HG03175 (cell line): ENCODE results near the gene MIP.
"Not testable (repeated sequence)": the region's sequence is repeated elsewhere in the genome, so short reads cannot be mapped to it uniquely, and the experiment has no call there.

ENCODE experiments used
- ATAC-seq: cut with Tn5 transposase; IDR thresholded peaks from one replicate; pipeline ENCODE4 v1.9.1; 2021; ENCODE audit warnings: mild to moderate bottlenecking, moderate library complexity; ENCODE audit not compliant: unreplicated experiment

The MIP gene

GRCh38 chr12:56454557-56454956 lies at the start of gene MIP:
Gene MIP (minus strand): TSS chr12:56454657. CDS start chr12:56454613, 44 bp downstream.
- no peak for ATAC-seq

- ATAC-seq: not testable (repeated sequence)
Measured at GRCh38 chr12:56499879-56500278, 45.4 kb upstream of the MIP start.

- ATAC-seq: not testable (repeated sequence)
Measured at GRCh38 chr12:56499452-56499851, 45.0 kb upstream of the MIP start.

DNA sequence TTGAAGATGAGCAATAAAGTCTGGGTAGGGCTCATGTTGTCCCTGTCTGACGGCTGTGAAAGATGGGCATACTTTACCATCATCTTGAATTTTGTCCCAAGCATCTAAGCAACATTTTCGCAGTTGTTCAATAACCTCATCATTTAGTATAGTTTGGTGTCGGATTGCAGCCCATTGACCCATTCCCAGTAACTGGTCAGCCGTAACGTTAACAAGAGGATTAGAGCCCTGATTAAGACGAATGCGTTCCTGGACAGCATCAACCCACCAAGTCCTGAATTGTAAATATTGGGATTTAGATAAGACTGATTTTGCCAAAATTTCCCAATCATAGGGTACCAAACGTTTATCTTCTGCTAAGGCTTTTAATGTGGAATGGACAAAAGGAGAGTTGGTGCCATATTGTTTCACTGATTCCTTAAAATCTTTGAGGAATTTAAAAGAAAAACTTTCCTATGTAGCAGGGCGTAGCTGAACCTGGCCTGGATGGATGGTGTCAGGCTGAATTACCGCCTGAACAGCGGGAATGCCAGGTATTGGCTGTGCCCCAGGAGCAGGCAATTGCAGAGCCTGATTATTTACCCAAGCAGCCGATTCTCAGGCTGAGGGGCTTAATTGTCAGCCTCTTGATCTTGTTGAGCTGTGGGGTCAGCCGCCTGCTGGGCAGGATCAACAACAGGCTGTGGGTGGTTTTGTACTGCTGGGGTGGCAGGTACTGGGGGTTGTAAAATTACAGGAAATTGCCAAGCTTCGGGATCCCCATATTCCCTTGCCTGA lies 43.9 kb upstream of the MIP start:
- not testable (repeated sequence) for ATAC-seq

DNA sequence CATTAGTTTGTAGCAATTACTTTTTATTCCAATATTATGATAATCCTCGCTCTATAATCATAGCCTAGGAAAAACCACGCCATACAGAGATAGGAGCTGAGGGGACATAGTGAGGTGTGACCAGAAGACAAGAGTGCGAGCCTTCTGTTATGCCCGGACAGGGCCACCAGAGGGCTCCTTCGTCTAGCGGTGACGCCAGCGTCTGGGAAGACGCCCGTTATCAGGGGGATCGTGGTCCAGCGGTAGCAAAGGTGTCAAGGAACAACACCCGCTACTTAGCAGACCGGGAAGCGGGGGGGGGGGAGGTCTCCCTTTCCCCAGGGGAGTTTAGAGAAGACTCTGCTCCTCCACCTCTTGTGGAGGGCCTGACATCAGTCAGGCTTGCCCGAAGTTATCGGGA lies 42.2 kb upstream of the MIP start:
- ATAC-seq: not testable (repeated sequence)

DNA sequence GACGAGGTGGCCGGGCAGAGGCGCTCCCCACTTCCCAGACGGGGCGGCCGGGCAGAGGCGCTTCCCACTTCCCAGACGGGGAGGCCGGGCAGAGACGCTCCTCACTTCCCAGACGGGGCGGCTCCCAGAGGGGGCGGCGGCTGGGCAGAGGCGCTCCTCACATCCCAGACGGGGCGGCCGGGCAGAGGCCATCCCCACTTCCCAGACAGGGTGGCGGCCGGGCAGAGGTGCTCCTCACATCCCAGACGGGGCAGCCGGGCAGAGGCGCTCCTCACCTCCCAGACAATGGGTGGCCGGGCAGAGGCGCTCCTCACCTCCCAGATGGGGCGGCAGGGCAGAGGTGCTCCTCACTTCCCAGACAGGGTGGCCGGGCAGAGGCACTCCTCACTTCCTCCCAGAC lies 40.0 kb upstream of the MIP start:
- ATAC-seq: not testable (repeated sequence)

DNA sequence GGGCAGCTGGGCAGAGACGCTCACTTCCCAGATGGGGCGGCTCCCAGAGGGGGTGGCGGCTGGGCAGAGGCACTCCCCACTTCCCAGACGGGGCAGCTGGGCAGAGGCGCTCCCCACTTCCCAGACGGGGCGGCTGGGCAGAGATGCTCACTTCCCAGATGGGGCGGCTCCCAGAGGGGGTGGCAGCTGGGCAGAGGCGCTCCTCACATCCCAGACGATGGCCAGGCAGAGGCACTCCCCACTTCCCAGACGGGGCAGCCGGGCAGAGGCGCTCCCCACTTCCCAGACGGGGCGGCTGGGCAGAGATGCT lies 39.6 kb upstream of the MIP start:
- ATAC-seq: not testable (repeated sequence)

DNA sequence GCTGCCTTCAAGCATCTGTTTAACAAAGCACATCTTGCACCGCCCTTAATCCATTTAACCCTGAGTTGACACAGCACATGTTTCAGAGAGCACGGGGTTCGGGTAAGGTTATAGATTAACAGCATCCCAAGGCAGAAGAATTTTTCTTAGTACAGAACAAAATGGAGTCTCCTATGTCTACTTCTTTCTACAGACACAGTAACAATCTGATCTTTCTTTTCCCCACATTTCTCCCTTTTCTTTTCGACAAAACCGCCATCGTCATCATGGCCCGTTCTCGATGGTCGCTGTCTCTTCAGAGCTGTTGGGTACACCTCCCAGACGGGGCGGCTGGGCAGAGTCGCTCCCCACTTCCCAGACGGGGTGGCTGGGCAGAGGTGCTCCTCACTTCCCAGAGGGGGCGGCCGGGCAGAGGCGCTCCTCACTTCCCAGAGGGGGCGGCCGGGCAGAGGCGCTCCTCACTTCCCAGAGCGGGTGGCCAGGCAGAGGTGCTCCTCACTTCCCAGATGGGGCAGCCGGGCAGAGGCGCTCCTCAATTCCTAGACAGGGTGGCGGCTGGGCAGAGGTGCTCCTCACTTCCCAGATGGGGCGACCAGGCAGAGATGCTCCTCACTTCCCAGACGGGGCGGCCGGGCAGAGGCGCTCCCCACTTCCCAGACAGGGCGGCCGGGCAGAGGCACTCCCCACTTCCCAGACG lies 39.1 kb upstream of the MIP start:
- not testable (repeated sequence) for ATAC-seq

- no peak for ATAC-seq
Measured at GRCh38 chr12:56490360-56490759, 35.9 kb upstream of the MIP start.

DNA sequence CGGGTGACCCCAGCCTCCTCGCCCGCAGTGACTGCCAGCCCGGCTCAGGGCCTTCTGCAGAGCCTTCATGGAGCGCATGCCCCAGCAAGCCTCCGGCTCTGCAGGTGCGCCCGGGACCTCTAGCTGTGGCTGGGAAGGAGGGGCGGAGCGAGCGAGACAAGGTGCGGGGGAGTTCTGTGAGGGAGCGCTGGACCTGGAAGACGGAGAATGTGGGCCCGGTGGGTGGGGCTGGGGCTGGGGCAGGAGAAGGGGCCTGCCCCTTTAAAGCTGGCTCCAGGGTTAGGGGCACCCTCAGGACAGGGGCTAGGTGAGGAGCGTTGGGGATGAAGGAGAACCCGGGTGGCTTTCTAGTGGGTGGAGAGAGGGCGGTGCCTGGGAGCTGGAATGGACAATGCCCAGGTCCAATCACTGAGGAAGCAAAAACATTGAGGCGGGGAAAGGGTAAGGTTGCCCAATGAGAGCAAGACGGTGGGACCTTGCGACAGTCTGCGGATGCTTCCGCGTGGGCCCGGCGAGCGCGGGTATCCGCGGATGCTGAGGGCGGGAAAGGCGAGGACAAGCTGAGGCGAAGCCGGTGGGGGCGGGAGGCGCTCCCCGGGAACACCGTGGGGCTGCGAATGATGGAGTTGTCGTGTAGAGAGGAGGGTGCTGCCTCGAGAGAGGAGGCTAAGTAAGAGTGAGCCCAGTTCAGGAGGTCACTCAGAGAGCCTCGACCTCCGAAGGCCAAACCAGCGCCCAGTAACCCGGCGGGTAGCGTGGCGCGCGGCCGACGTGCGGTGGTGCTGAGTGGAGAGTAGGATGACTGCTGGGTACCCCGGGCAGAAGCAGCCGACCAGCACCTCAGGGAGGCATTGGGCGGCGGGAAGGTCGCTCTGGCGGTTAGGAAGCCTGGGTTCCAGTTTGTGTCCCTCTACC lies 33.8 kb upstream of the MIP start, which contains the start of gene GLS2:
Gene GLS2 (minus strand): TSS at position 121 of the 915 bp plus-strand sequence. CDS start 43 bp downstream, at position 78.
- ATAC-seq: peak; percentile 95

DNA sequence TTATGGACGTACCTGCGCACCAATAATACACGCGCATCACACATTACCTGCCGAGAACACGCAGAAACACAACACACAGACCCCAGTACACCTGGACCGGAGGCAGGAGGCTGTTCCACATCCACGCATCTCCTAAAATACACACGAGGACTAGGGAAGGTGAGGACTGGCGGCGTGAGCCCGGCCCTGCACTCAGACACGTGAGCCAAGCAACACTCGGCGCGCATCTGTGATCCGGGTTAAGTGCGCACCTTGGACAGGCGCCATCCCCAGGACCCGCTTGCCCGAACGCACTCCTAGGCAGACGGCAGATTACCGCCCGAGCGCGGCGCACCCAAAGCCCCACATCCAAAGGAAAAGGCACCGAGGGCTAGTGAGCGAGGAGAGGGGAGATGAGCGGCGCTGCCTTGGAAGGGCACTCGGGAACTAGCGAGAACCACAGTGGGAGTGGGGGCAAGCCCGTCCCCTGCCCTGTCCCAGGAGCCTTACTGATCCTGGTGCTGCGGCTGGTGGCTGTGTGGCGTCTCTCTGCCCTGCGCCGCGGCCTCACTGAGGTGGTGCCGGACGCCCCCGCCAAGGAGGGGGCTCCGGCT lies 33.1 kb upstream of the MIP start:
- peak; percentile 25 for ATAC-seq

- ATAC-seq: no peak
Measured at GRCh38 chr12:56486694-56487093, 32.2 kb upstream of the MIP start.

DNA sequence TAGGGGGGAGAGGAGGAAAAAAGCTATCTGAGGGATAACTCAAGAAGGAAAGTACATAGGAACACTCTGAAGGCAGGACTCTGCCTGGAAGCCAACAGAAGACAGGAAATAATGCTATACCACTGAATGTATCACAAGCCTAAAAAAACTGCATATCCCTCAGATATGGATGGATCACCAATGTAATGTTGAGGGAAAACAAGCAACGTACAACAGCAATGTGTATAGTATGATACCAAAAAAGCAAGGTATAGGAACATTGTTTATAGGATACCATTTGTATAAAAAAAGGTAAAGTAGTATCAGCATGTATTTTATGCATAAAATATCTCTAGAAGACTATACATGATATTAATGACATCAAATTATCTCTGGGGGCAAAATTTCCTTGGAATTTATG lies 30.1 kb upstream of the MIP start:
- ATAC-seq: no peak

GRCh38 chr12:56479625-56480024 lies 25.2 kb upstream of the MIP start:
- no peak for ATAC-seq

- ATAC-seq: no peak
Measured at GRCh38 chr12:56477521-56478225, 23.2 kb upstream of the MIP start.

DNA sequence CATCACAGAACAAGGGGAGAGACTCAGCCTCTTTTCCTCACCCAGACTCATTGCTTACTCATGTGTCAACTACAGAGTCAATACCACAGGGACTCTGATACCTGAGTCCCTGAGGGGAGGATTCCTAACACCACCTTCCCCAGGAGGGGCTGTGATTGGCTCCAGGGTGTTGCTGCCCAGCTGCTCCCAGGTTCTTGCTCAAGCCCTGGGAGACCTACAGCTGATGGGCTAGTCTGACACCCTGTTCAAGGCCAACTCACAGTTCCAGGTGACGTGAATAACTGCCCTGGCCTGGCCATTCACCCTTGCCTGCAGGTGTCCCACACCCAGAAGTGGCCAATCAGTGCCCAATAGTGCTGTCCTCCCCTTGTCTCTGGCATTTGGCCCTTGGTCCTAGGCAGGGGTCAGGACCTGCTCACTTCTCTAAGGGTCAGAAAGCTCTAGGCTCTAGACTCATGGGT lies 22.5 kb upstream of the MIP start:
- no peak for ATAC-seq

DNA sequence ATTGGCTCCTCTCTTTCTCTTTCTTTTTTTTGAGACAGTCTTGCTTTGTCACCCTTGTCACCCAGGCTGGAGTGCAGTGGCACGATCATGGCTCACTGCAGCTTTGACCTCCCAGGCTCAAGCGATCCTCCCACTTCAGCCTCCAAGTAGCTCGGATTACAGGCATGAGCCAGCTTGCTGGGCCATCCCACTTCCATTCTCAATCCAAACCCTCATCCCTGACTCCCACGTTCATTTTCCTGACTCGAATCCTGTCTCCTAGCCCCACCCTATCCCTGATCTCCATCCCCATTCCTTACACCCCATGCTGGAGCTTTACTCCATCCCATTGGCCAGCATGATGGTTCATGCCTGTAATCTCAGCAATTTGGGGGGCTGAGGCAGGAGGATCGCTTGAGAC lies 21.7 kb upstream of the MIP start:
- ATAC-seq: no peak

DNA sequence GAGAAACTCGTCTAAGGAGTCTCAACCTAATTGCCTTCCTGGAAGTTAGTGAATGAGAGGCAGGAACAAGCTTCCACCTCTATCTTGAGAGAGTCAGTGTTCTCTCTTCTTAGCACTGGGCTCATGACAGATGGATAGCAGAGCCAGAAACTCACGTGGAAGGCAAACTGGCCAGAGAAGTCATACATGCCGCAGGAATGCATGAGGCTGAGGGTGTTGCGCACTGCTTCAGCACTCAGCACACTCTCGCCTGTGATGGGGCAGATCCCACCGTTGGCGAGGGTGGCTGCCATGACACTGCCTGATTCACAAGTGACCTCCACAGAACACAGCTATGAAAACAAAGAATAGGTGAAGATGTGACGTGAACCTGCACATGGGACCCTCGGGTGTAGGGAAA lies 19.9 kb upstream of the MIP start:
- ATAC-seq: no peak

GRCh38 chr12:56469007-56469930 lies 14.8 kb upstream of the MIP start:
- ATAC-seq: no peak
